ENCODE data around the gene AP2M1. TPM values are rescaled to one million over a fixed set of nuclear protein-coding genes. Genes with fewer than 3 reads are reported as not detected.

The AP2M1 gene
- total and polyA plus RNA-seq, 10 of the 15 experiments (the other 5 are each of a cell fraction or from before 2014, with no cell fraction given) = 65.6 to 356 (median 161) TPM

DNA sequence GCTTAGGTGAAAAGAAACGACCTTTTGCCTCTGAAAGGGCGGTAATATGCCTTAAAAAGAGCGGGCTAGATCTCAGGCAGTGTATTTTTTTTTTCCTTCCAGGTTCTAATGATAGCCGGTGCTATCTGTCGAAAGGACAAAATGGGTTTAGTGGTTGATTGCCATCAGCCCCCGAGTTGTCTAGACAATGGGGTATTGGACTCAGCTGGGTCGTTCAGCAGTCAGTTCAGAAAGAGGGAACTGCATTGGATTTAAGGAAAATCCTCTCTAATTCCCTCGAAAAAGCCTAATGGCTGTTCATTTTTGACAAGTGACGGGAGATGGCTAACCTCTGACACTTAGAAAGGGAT, 38.8 kb upstream of the AP2M1 start:
- intact Hi-C loops (cut with micrococcal nuclease; ENCODE audit: unreplicated experiment) (loop anchor here (1.0 to 10.0 kb wide), 4 partner anchors 38 to 241 kb away; partner anchors contain the start of genes ABCF3, ALG3, AP2M1 and EEF1AKMT4), in situ Hi-C loops (cut with MboI) (no loop called here)
- Histone ChIP-seq H3K9ac (ENCODE audit: control insufficient read depth, insufficient read depth, low read length) (peak overlapping the region; percentile 94), H3K4me3 (peak overlapping the region; percentile 95), H3K4me2 (ENCODE audit: control insufficient read depth, insufficient read depth) (peak overlapping the region; percentile 91), H3K79me2 (ENCODE audit: control insufficient read depth, insufficient read depth, low read length) (peaks cover 45% of the 10 kb centered on the region), H4K20me1 (ENCODE audit: control insufficient read depth, insufficient read depth) (no peaks in the 10 kb centered on the region), H3K9me3 (replicated peaks; ENCODE audit: control insufficient read depth, insufficient read depth, low read length) (no peaks in the 10 kb centered on the region), H3K27me3 (replicated peaks in 1 of 2; ENCODE audit: control insufficient read depth in 2 of 2, insufficient read depth in 2 of 2, low read length in 1 of 2) (no peaks in the 10 kb centered on the region), H3K36me3 (ENCODE audit: control insufficient read depth in 2 of 2, insufficient read depth in 2 of 2, low read length in 1 of 2) (peaks cover 0 to 4% of the 10 kb centered on the region in 2 experiments; a peak in 3 of 4 replicates), H3K27ac (ENCODE audit: control insufficient read depth, insufficient read depth) (peak overlapping the region; percentile 84), H3K4me1 (ENCODE audit: control insufficient read depth, insufficient read depth, low read length) (peaks cover 4% of the 10 kb centered on the region; the same call in 1 of the 2 replicates), H2AFZ (ENCODE audit: control insufficient read depth, low read depth, low read length) (peak overlapping the region; percentile 98)
- TF ChIP-seq ZZZ3 (IDR thresholded peaks at IDR 0.05; ENCODE audit: control insufficient read depth, insufficient read length, low read depth) (no peak), CREB1 (IDR thresholded peaks at IDR 0.05; ENCODE audit: low read depth) (no peak), EZH2 (IDR thresholded peaks at IDR 0.05; ENCODE audit: borderline replicate concordance, control insufficient read depth, low read depth, low read length) (no peak), TAF1 (IDR thresholded peaks at IDR 0.05; ENCODE audit: borderline replicate concordance, low read depth, low read length) (no peak), MEF2B (IDR thresholded peaks at IDR 0.05; ENCODE audit: partially characterized antibody, poor library complexity, severe bottlenecking) (no peak), SMAD5 (IDR thresholded peaks at IDR 0.05; ENCODE audit: low read depth) (no peak), RCOR1 (conservative IDR thresholded peaks at IDR 0.05; ENCODE audit: low read depth, low read length) (no peak), BRCA1 (IDR thresholded peaks at IDR 0.05; ENCODE audit: low read depth, low read length) (no peak), RELA (IDR thresholded peaks at IDR 0.05; ENCODE audit: borderline replicate concordance, partially characterized antibody) (no peak), SP1 (IDR thresholded peaks at IDR 0.05; ENCODE audit: low read depth, low read length) (no peak), RUNX3 (IDR thresholded peaks at IDR 0.05; ENCODE audit: low read length) (no peak), SMAD1 (IDR thresholded peaks at IDR 0.05; ENCODE audit: low read depth, partially characterized antibody) (no peak), CBX5 (IDR thresholded peaks at IDR 0.05; ENCODE audit: low read depth) (no peak), GATAD2B (conservative IDR thresholded peaks at IDR 0.05; ENCODE audit: low read depth) (no peak), SIX5 (IDR thresholded peaks at IDR 0.05; ENCODE audit: low read depth, low read length, severe bottlenecking) (no peak), CHD4 (IDR thresholded peaks at IDR 0.05) (no peak)
- TF ChIP-seq, protein P1, sequence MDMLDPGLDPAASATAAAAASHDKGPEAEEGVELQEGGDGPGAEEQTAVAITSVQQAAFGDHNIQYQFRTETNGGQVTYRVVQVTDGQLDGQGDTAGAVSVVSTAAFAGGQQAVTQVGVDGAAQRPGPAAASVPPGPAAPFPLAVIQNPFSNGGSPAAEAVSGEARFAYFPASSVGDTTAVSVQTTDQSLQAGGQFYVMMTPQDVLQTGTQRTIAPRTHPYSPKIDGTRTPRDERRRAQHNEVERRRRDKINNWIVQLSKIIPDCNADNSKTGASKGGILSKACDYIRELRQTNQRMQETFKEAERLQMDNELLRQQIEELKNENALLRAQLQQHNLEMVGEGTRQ (IDR thresholded peaks at IDR 0.05; ENCODE audit: borderline replicate concordance, low read depth, low read length) = no peak
- TF ChIP-seq, protein P2, sequence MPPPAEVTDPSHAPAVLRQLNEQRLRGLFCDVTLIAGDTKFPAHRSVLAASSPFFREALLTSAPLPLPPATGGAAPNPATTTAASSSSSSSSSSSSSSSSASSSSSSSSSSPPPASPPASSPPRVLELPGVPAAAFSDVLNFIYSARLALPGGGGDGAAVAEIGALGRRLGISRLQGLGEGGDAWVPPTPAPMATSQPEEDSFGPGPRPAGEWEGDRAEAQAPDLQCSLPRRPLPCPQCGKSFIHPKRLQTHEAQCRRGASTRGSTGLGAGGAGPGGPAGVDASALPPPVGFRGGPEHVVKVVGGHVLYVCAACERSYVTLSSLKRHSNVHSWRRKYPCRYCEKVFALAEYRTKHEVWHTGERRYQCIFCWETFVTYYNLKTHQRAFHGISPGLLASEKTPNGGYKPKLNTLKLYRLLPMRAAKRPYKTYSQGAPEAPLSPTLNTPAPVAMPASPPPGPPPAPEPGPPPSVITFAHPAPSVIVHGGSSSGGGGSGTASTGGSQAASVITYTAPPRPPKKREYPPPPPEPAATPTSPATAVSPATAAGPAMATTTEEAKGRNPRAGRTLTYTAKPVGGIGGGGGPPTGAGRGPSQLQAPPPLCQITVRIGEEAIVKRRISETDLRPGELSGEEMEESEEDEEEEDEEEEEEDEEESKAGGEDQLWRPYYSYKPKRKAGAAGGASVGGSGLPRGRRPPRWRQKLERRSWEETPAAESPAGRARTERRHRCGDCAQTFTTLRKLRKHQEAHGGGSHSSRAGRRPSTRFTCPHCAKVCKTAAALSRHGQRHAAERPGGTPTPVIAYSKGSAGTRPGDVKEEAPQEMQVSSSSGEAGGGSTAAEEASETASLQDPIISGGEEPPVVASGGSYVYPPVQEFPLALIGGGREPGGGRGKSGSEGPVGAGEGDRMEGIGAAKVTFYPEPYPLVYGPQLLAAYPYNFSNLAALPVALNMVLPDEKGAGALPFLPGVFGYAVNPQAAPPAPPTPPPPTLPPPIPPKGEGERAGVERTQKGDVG (CRISPR knock-in tag; IDR thresholded peaks at IDR 0.05) = no peak
- ChIA-PET RAD21 (ENCODE audit: unreplicated experiment) (interaction anchor here (1.4 to 2.6 kb wide), 2 partner anchors 20 to 92 kb away, joined by 3 to 10 read pairs; partner anchors contain the start of gene DVL3), POLR2A (no interaction called here), SMC1A (ENCODE audit: uncharacterized antibody, unreplicated experiment) (interaction anchor here (1.4 kb wide), 1 partner anchor 9 kb away, joined by 5 read pairs; no protein-coding TSS in a partner anchor), CTCF (interaction anchor here (1.5 kb wide), 1 partner anchor 240 kb away, joined by 3 read pairs; no protein-coding TSS in a partner anchor)
- DNase-seq (ENCODE audit: low read depth, low spot score) (no peak), FAIRE-seq (no peak), ATAC-seq (peak; percentile 4; the same call in 1 of the 3 replicates)
- WGBS (ENCODE audit: insufficient coverage, insufficient replicate concordance, low lambda C conversion rate, missing lambda C conversion rate) = 0% methylated on average over 9 of the region's 9 CpGs
- no TSS peak for BruUV-seq (replicated peaks)

Measured in GM12878 (cell line).